ENCODE measurements around the gene MACROD2. TPM values are rescaled to one million over a fixed set of nuclear protein-coding genes. Genes with fewer than 3 reads are reported as not detected.

The MACROD2 gene
- total and polyA plus RNA-seq, 8 donors: 0.78 to 31.3 (median 10.9) TPM; not detected in 1

DNA sequence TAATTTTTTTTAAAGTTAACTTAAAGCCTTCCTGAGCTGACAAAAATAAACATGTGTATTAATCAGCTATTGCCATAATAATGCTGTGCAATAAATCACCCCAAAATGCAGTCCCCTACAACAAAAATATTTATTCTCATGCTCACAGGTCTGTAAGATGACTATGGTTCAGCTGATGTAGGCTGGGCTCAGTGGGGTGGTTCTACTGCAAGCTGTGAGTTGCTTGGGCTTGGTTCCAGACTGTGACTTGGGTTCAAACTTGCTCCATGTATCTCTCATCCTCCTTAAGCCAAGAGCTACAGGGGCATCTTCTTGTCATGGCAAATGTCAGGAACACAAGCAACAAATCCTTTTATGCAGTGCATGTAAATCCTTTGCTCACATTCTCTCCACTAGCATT, 1933.6 kb downstream of the MACROD2 start:
- no peak for DNase-seq
- peaks cover 0 to 20% (median 12%) of the 10 kb centered on the region in 4 donors for H3K4me1 ChIP-seq
- peaks cover 0 to 4% (median 0%) of the 10 kb centered on the region in 4 donors for H3K9me3 ChIP-seq
- intact Hi-C loops (cut with DNase I; ENCODE audit: low total_unique reads): no loop called here
- H3K27ac ChIP-seq: no peak overlapping the region
- no peak overlapping the region for H3K4me3 ChIP-seq
- H3K36me3 ChIP-seq: no peaks in the 10 kb centered on the region
- TF ChIP-seq POLR2A (IDR thresholded peaks at IDR 0.05): no peak
- TF ChIP-seq, protein P1, sequence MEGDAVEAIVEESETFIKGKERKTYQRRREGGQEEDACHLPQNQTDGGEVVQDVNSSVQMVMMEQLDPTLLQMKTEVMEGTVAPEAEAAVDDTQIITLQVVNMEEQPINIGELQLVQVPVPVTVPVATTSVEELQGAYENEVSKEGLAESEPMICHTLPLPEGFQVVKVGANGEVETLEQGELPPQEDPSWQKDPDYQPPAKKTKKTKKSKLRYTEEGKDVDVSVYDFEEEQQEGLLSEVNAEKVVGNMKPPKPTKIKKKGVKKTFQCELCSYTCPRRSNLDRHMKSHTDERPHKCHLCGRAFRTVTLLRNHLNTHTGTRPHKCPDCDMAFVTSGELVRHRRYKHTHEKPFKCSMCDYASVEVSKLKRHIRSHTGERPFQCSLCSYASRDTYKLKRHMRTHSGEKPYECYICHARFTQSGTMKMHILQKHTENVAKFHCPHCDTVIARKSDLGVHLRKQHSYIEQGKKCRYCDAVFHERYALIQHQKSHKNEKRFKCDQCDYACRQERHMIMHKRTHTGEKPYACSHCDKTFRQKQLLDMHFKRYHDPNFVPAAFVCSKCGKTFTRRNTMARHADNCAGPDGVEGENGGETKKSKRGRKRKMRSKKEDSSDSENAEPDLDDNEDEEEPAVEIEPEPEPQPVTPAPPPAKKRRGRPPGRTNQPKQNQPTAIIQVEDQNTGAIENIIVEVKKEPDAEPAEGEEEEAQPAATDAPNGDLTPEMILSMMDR (IDR thresholded peaks at IDR 0.05): no peak
- no peak for TF ChIP-seq POLR2AphosphoS5 (IDR thresholded peaks at IDR 0.05)
- TF ChIP-seq EP300 (IDR thresholded peaks at IDR 0.05): no peak
- H3K27me3 ChIP-seq: no peaks in the 10 kb centered on the region

DNA sequence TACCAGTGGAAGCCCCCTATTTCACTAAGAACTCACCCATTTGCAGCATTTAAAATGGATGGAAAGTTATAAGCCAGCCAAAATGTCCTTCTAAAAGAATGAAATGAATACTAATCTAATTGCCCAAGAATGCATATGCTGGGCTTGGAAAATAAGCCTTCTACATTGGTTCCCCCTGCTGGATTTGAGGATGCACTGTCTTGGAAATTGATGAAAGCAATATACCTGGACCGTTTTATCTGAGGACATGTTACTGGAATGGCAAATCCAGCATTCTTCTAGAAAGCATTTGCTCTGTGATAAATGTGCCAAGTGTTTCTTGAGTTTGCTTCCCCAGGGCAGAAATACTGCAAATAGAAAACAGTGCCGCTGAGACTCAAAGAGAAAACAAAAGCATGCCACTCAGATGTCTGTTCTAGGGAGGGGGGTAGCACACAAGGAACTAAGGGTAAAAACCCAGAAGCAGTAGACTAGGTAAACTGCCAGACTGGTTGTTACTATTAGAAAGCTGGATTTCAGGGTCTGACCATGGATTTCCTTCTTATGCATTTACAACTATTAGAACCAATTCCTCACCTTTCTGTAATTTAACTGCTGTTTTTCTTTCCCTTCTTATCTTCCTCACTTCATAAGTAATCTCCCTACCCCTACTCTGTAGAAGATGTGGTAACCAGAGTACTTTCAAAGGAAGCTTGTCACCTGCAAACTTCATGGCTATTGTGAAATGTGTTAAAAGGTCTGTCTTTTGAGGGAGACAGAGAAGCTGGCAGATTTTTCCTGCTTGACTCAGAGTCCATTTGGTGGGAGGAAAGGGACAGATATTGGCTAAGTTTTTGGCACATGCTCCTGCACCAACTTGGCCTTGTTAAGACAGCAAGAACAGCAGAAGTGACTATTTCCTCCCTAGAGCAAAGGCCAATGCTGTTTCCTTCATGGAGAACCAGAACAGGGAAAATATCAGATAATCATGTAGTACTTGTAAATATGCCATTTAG, 1935.3 kb downstream of the MACROD2 start:
- H3K36me3 ChIP-seq: no peaks in the 10 kb centered on the region
- no peak overlapping the region for H3K4me3 ChIP-seq
- H3K27ac ChIP-seq: no peak overlapping the region
- H3K4me1 ChIP-seq: peaks cover 0 to 20% (median 12%) of the 10 kb centered on the region in 4 donors
- H3K9me3 ChIP-seq: peaks cover 0 to 4% (median 0%) of the 10 kb centered on the region in 4 donors
- WGBS, 5 donors: 2 to 17% (median 10%) methylated on average over 2 of the region's 2 CpGs
- intact Hi-C loops (cut with DNase I; ENCODE audit: low total_unique reads): no loop called here
- peak in 1 of 2 donors; percentile 74 for DNase-seq
- H3K27me3 ChIP-seq: no peaks in the 10 kb centered on the region
- TF ChIP-seq POLR2A (IDR thresholded peaks at IDR 0.05) (no peak), EP300 (IDR thresholded peaks at IDR 0.05) (no peak), POLR2AphosphoS5 (IDR thresholded peaks at IDR 0.05) (peak in 1 of 3 donors; percentile 33)
- TF ChIP-seq, protein P1 (IDR thresholded peaks at IDR 0.05): peak in 5 of 7 experiments; percentile 52 to 80 (median 53)

DNA sequence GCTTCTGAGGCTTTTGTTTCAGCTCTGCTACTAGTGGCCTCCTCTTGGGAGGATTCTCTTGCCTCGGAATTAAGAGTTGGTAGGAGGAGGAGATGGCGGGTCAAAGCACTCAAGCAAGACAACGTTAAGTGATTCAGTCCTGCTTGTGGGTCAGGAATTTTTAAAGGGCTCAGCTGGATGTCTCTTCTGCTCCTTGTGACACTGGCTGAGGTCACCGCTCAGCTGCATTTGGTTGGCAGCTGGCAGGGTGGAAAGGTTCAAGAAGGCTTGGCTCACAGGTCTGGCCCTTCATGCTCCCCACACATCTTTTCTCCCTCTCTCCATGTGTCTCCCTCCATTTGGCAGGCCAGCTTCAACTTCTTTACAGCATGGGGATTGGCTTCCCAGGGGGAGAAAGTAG, 1936.6 kb downstream of the MACROD2 start:
- DNase-seq: no peak
- Histone ChIP-seq H3K4me3 (no peak overlapping the region), H3K27me3 (no peaks in the 10 kb centered on the region), H3K27ac (no peak overlapping the region), H3K4me1 (peaks cover 0 to 20% (median 12%) of the 10 kb centered on the region in 4 donors), H3K36me3 (no peaks in the 10 kb centered on the region), H3K9me3 (peaks cover 0 to 4% (median 0%) of the 10 kb centered on the region in 4 donors)
- 87 to 96% (median 94%) methylated on average over 4 of the region's 4 CpGs for WGBS, 5 donors
- TF ChIP-seq EP300 (IDR thresholded peaks at IDR 0.05): no peak
- TF ChIP-seq POLR2A (IDR thresholded peaks at IDR 0.05): no peak
- TF ChIP-seq, protein P1 (IDR thresholded peaks at IDR 0.05): no peak
- no peak for TF ChIP-seq POLR2AphosphoS5 (IDR thresholded peaks at IDR 0.05)
- intact Hi-C loops (cut with DNase I; ENCODE audit: low total_unique reads): no loop called here

DNA sequence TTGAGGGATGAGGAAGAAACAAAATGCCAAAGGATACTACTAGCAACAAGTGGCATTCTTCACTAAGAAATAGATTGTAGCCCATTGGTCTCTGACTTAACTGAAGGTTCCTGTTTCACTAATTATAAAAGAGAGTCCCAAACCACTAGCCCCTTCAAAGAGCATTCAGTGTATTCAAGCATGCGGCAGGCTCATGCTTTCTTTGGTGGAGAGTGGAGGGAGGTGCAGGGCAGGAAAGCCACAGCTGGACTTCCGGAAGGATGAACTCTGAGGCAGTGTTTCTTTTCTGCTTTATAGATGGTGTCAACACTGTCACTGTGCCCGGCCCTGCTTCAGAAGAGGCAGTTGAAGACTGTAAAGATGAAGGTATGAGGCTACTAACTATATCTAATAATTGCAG, 1941.9 kb downstream of the MACROD2 start:
- Histone ChIP-seq H3K36me3 (no peaks in the 10 kb centered on the region), H3K27ac (no peak overlapping the region), H3K4me1 (no peaks in the 10 kb centered on the region), H3K4me3 (no peak overlapping the region), H3K9me3 (peaks cover 0 to 15% (median 10%) of the 10 kb centered on the region in 4 donors), H3K27me3 (no peaks in the 10 kb centered on the region)
- no peak for TF ChIP-seq POLR2AphosphoS5 (IDR thresholded peaks at IDR 0.05)
- TF ChIP-seq, protein P1 (IDR thresholded peaks at IDR 0.05): no peak
- TF ChIP-seq EP300 (IDR thresholded peaks at IDR 0.05): no peak
- TF ChIP-seq POLR2A (IDR thresholded peaks at IDR 0.05): no peak
- WGBS, 5 donors: 68 to 88% (median 83%) methylated on average over 3 of the region's 3 CpGs
- intact Hi-C loops (cut with DNase I; ENCODE audit: low total_unique reads): no loop called here
- no peak for DNase-seq
